Ishikawa (cell line): ENCODE measurements around the gene RBM20.

Experiments
- CEBPB ChIP-seq: IDR thresholded peaks from 2 replicates; pipeline ENCODE4 v1.6.1; 2012
- CREB1 ChIP-seq: IDR thresholded peaks from 2 replicates; pipeline ENCODE4 v1.6.1; 2012; ENCODE audit warnings: low read depth
- EGR1 ChIP-seq: IDR thresholded peaks from 2 replicates; pipeline ENCODE4 v1.6.1; 2012
- EP300 ChIP-seq: IDR thresholded peaks from 2 replicates; pipeline ENCODE4 v1.6.1; 2012; ENCODE audit warnings: borderline replicate concordance
- FOXM1 ChIP-seq: IDR thresholded peaks from 2 replicates; pipeline ENCODE4 v1.6.1; 2012; ENCODE audit warnings: low read depth, borderline replicate concordance
- NFIC ChIP-seq: IDR thresholded peaks from 2 replicates; pipeline ENCODE4 v1.6.1; 2012
- RAD21 ChIP-seq: IDR thresholded peaks from 2 replicates; pipeline ENCODE4 v1.6.1; 2012; ENCODE audit warnings: low read depth
- TAF1 ChIP-seq: IDR thresholded peaks from 2 replicates; pipeline ENCODE4 v1.6.1; 2012; ENCODE audit warnings: low read depth, mild to moderate bottlenecking
- TCF12 ChIP-seq: IDR thresholded peaks from 2 replicates; pipeline ENCODE4 v1.6.1; 2012; ENCODE audit warnings: low read depth
- TEAD4 ChIP-seq: IDR thresholded peaks from 2 replicates; pipeline ENCODE4 v1.6.1; 2012
- YY1 ChIP-seq: IDR thresholded peaks from 2 replicates; pipeline ENCODE4 v1.6.1; 2012; ENCODE audit warnings: low read depth
- ZBTB7A ChIP-seq: IDR thresholded peaks from 2 replicates; pipeline ENCODE4 v1.6.1; 2012; ENCODE audit warnings: low read depth
- TF ChIP-seq, protein P1 (sequence below): IDR thresholded peaks from 2 replicates; pipeline ENCODE4 v1.6.1; 2012
- TF ChIP-seq, protein P2 (sequence below): IDR thresholded peaks from 2 replicates; pipeline ENCODE4 v1.6.1; 2012; ENCODE audit warnings: low read depth, mild to moderate bottlenecking
- TF ChIP-seq, protein P3 (sequence below): IDR thresholded peaks from 2 replicates; pipeline ENCODE4 v1.6.1; 2012

RBM20 gene

DNA sequence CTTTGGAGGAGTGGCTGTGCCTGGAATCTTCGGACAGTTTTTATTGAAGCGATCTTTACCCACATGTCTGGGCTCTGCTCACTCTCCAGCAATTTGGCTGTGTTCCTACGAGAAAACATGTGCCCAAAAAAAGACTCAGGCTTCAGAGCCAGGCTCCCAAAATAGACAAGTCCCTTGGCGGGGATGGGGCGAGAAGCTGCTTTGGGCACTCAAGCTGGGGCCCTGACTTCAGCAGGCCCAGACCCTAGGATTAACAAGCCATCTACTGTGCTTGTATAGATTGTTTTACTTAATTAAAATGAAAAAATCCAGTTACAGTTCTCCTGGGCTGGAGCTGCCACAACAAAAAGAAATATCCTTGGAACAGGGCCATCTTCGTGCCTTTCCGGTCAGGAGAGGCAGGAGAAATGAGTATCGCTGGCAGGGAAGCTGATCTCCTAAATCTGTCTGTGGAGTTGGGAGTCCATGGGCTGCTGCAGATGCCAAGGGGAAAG is 176.2 kb downstream of the RBM20 start:
- TF ChIP-seq RAD21: no peak
- no peak for TF ChIP-seq EP300
- TF ChIP-seq TEAD4: no peak
- no peak for TF ChIP-seq TAF1

GRCh38 chr10:110821508-110821907 is 177.4 kb downstream of the RBM20 start:
- TF ChIP-seq RAD21 (no peak), EGR1 (0 out of 2 replicates have a peak, but pooled peaks have one; percentile 11), ZBTB7A (0 out of 2 replicates have a peak, but pooled peaks have one; percentile 47), CREB1 (no peak)
- TF ChIP-seq, protein P1, sequence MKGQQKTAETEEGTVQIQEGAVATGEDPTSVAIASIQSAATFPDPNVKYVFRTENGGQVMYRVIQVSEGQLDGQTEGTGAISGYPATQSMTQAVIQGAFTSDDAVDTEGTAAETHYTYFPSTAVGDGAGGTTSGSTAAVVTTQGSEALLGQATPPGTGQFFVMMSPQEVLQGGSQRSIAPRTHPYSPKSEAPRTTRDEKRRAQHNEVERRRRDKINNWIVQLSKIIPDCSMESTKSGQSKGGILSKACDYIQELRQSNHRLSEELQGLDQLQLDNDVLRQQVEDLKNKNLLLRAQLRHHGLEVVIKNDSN: no peak

GRCh38 chr10:110822035-110822711 is 178.0 kb downstream of the RBM20 start:
- no peak for TF ChIP-seq CEBPB
- 0 out of 2 replicates have a peak, but pooled peaks have one; percentile 25 for TF ChIP-seq CREB1

DNA sequence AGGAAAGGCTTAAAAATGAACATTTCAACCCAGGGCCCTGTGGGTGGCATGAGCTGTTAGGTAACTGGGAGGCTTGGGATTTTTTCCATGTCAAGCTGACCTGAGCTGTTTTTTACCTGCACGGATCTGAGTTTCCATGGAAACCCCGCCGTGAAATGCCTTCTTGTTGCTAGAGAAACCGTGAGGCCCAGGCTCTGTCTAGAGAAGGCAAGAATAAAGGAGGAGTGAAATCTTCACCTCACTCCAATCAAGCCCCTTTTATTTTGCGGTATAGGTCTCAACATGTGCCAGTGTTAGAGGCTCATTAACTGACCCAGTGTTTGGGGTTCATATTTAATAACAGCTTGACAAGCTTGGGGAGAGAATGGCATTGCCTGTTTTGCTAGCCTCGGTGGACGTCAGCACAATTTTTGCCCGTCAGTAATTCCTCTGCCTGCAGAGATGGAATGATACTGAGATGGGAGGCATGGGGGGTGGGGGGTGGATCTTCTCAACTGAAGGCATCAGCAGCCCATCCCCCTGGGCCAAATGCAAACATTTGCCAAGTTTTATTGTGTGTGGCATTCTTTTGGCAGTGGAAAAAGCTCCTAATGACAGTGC is 178.7 kb downstream of the RBM20 start:
- TF ChIP-seq YY1: no peak
- no peak for TF ChIP-seq TCF12
- TF ChIP-seq, protein P2, sequence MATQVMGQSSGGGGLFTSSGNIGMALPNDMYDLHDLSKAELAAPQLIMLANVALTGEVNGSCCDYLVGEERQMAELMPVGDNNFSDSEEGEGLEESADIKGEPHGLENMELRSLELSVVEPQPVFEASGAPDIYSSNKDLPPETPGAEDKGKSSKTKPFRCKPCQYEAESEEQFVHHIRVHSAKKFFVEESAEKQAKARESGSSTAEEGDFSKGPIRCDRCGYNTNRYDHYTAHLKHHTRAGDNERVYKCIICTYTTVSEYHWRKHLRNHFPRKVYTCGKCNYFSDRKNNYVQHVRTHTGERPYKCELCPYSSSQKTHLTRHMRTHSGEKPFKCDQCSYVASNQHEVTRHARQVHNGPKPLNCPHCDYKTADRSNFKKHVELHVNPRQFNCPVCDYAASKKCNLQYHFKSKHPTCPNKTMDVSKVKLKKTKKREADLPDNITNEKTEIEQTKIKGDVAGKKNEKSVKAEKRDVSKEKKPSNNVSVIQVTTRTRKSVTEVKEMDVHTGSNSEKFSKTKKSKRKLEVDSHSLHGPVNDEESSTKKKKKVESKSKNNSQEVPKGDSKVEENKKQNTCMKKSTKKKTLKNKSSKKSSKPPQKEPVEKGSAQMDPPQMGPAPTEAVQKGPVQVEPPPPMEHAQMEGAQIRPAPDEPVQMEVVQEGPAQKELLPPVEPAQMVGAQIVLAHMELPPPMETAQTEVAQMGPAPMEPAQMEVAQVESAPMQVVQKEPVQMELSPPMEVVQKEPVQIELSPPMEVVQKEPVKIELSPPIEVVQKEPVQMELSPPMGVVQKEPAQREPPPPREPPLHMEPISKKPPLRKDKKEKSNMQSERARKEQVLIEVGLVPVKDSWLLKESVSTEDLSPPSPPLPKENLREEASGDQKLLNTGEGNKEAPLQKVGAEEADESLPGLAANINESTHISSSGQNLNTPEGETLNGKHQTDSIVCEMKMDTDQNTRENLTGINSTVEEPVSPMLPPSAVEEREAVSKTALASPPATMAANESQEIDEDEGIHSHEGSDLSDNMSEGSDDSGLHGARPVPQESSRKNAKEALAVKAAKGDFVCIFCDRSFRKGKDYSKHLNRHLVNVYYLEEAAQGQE: no peak
- TF ChIP-seq EGR1: no peak
- TF ChIP-seq FOXM1: no peak
- peak; percentile 43; the same call in 1 of the 2 replicates for TF ChIP-seq EP300
- TF ChIP-seq, protein P3, sequence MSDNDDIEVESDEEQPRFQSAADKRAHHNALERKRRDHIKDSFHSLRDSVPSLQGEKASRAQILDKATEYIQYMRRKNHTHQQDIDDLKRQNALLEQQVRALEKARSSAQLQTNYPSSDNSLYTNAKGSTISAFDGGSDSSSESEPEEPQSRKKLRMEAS: 0 out of 2 replicates have a peak, but pooled peaks have one; percentile 16
- TF ChIP-seq TAF1: no peak
- TF ChIP-seq TEAD4: peak; percentile 71
- TF ChIP-seq RAD21: peak; percentile 19
- TF ChIP-seq CREB1: no peak
- TF ChIP-seq, protein P1: no peak
- TF ChIP-seq CEBPB: no peak; the same call in 1 of the 2 replicates
- no peak for TF ChIP-seq ZBTB7A
- TF ChIP-seq NFIC: 0 out of 2 replicates have a peak, but pooled peaks have one; percentile 11

- TF ChIP-seq EGR1 (no peak), TAF1 (no peak), YY1 (no peak), ZBTB7A (no peak; the same call in 1 of the 2 replicates), RAD21 (no peak), FOXM1 (no peak), EP300 (no peak), TCF12 (no peak), CEBPB (no peak), NFIC (no peak), TEAD4 (no peak)
- TF ChIP-seq, protein P2: no peak
- TF ChIP-seq, protein P1: no peak
- TF ChIP-seq, protein P3: no peak
Measured at GRCh38 chr10:110824152-110824441, 180.0 kb downstream of the RBM20 start.

- TF ChIP-seq, protein P1: peak; percentile 74
- TF ChIP-seq NFIC: no peak
Measured at GRCh38 chr10:110824660-110825059, 180.5 kb downstream of the RBM20 start.
